ENCODE results near the gene FASTKD3. TPM values are rescaled to one million over a fixed set of nuclear protein-coding genes. Genes with fewer than 3 reads are reported as not detected.

FASTKD3 gene
- polyA plus RNA-seq, 3 donors, result 3.4 to 13.3 (median 8.4) TPM

- 59 to 96% (median 64%) methylated on average over 4 of the region's 4 CpGs for WGBS, 3 donors
- H3K27ac ChIP-seq (ENCODE audit: low read depth, low read length), result no peak overlapping the region
These were observed 14.1 kb upstream of the FASTKD3 start for GRCh38 chr5:7882926-7883325.

- no peak overlapping the region for H3K27ac ChIP-seq (ENCODE audit: low read depth, low read length)
- 87 to 100% (median 98%) methylated on average over 2 of the region's 2 CpGs for WGBS, 3 donors
These were observed 13.0 kb upstream of the FASTKD3 start for GRCh38 chr5:7881816-7882215.

GRCh38 chr5:7881091-7881490, 12.3 kb upstream of the FASTKD3 start:
- no peak overlapping the region for H3K27ac ChIP-seq (ENCODE audit: low read depth, low read length)
- WGBS, 3 donors, result 66 to 91% (median 76%) methylated on average over 4 of the region's 4 CpGs

- H3K27ac ChIP-seq (ENCODE audit: low read depth, low read length), result no peak overlapping the region
These were observed 9.6 kb upstream of the FASTKD3 start for GRCh38 chr5:7878381-7878873.

- 75 to 90% (median 80%) methylated on average over 9 of the region's 9 CpGs for WGBS, 3 donors
- H3K27ac ChIP-seq (ENCODE audit: low read depth, low read length), result no peak overlapping the region
These were observed 9.0 kb upstream of the FASTKD3 start for GRCh38 chr5:7877851-7878250.

GRCh38 chr5:7876867-7877266, 8.0 kb upstream of the FASTKD3 start:
- no peak overlapping the region for H3K27ac ChIP-seq (ENCODE audit: low read depth, low read length)
- WGBS, 3 donors, result 83 to 92% (median 88%) methylated on average over 3 of the region's 3 CpGs

GRCh38 chr5:7875151-7875550, 6.3 kb upstream of the FASTKD3 start:
- WGBS, 3 donors, result 91 to 94% (median 94%) methylated on average over 4 of the region's 4 CpGs
- no peak overlapping the region for H3K27ac ChIP-seq (ENCODE audit: low read depth, low read length)

- WGBS, 3 donors, result 95 to 99% (median 96%) methylated on average over 2 of the region's 2 CpGs
These were observed 5.8 kb upstream of the FASTKD3 start for GRCh38 chr5:7874639-7875038.

GRCh38 chr5:7873216-7873615, 4.4 kb upstream of the FASTKD3 start:
- H3K27ac ChIP-seq (ENCODE audit: low read depth, low read length), result no peak overlapping the region
- WGBS, 3 donors, result 74 to 88% (median 77%) methylated on average over 9 of the region's 9 CpGs

More at GRCh38 chr5:7874639-7875038, 5.8 kb upstream of the FASTKD3 start:
- H3K27ac ChIP-seq (ENCODE audit: low read depth, low read length), result no peak overlapping the region

GRCh38 chr5:7872517-7873130, 3.8 kb upstream of the FASTKD3 start:
- H3K27ac ChIP-seq (ENCODE audit: low read depth, low read length), result no peak overlapping the region
- 71 to 91% (median 73%) methylated on average over 4 of the region's 4 CpGs for WGBS, 3 donors

- no peak overlapping the region for H3K27ac ChIP-seq (ENCODE audit: low read depth, low read length)
- WGBS, 3 donors, result 71 to 77% (median 75%) methylated on average over 2 of the region's 2 CpGs
These were observed 2.8 kb upstream of the FASTKD3 start for GRCh38 chr5:7871653-7872052.

GRCh38 chr5:7869474-7870136, 774 bp upstream of the FASTKD3 start:
- no peak overlapping the region for H3K27ac ChIP-seq (ENCODE audit: low read depth, low read length)
- WGBS, 3 donors, result 1% methylated on average over 41 of the region's 41 CpGs

- 0% methylated on average over 8 of the region's 8 CpGs for WGBS, 3 donors
These were observed 431 bp downstream of the FASTKD3 start for GRCh38 chr5:7868427-7868772.

GRCh38 chr5:7867260-7867659, 1.6 kb downstream of the FASTKD3 start:
- no peak overlapping the region for H3K27ac ChIP-seq (ENCODE audit: low read depth, low read length)
- WGBS, 3 donors, result 51 to 76% (median 66%) methylated on average over 3 of the region's 3 CpGs

More at GRCh38 chr5:7868427-7868772, 431 bp downstream of the FASTKD3 start:
- no peak overlapping the region for H3K27ac ChIP-seq (ENCODE audit: low read depth, low read length)

- WGBS, 3 donors, result 80 to 92% (median 87%) methylated on average over 2 of the region's 2 CpGs
These were observed 2.6 kb downstream of the FASTKD3 start for GRCh38 chr5:7866196-7866595.

GRCh38 chr5:7857926-7858632, 10.8 kb downstream of the FASTKD3 start:
- WGBS, 3 donors, result 61 to 80% (median 67%) methylated on average over 9 of the region's 9 CpGs
- H3K27ac ChIP-seq (ENCODE audit: low read depth, low read length), result no peak overlapping the region

More at GRCh38 chr5:7866196-7866595, 2.6 kb downstream of the FASTKD3 start:
- H3K27ac ChIP-seq (ENCODE audit: low read depth, low read length), result no peak overlapping the region

GRCh38 chr5:7857361-7857760, 11.5 kb downstream of the FASTKD3 start:
- 77 to 85% (median 84%) methylated on average over 5 of the region's 5 CpGs for WGBS, 3 donors
- H3K27ac ChIP-seq (ENCODE audit: low read depth, low read length), result no peak overlapping the region

GRCh38 chr5:7856855-7857254, 12.0 kb downstream of the FASTKD3 start:
- H3K27ac ChIP-seq (ENCODE audit: low read depth, low read length), result no peak overlapping the region
- 96 to 100% (median 98%) methylated on average over 2 of the region's 2 CpGs for WGBS, 3 donors

- WGBS, 3 donors, result 68 to 79% (median 69%) methylated on average over 3 of the region's 3 CpGs
- H3K27ac ChIP-seq (ENCODE audit: low read depth, low read length), result no peak overlapping the region
These were observed 13.2 kb downstream of the FASTKD3 start for GRCh38 chr5:7855611-7856010.

Data from adipose tissue (tissue), 3 donors.